ENCODE results near the gene SGMS1. TPM values are rescaled to one million over a fixed set of nuclear protein-coding genes. Genes with fewer than 3 reads are reported as not detected.

The SGMS1 gene
- total RNA-seq, 1 experiment from 2014 or later: 24.7 TPM

DNA sequence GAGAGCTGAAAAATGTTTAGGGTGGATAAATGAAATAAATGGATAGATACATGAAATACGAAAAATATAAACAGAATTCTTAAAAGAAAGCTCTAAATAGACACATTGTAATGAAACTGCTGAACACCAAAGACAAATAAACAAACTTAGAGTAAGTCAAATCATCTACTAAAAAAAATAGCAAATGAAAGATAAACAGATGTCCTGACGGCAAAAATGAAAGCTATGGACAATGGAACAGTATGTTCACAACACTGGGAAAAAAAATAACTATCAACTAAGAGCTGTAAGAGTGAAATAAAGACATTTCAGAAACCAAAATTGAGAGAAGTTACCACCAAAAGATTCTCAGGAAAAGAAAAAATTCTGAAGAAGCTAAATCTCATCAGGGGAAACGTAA is 106.1 kb downstream of the SGMS1 start:
- no peak for DNase-seq (ENCODE audit: unreplicated experiment)
- CTCF ChIA-PET: interaction anchor here (0.9 kb wide), 2 partner anchors 14 to 220 kb away, joined by 3 read pairs; no protein-coding TSS in a partner anchor
- intact Hi-C loops (cut with micrococcal nuclease): no loop called here
- Mint-ChIP-seq H3K27me3 (ENCODE audit: insufficient read depth, unreplicated experiment) (no peaks in the 10 kb centered on the region), H3K9me3 (ENCODE audit: unreplicated experiment) (no peaks in the 10 kb centered on the region), H3K4me3 (ENCODE audit: unreplicated experiment) (no peak overlapping the region), H3K27ac (ENCODE audit: low read depth, unreplicated experiment) (no peak overlapping the region), H3K36me3 (ENCODE audit: insufficient read depth, unreplicated experiment) (peaks cover 6% of the 10 kb centered on the region), H3K4me1 (ENCODE audit: insufficient read depth, unreplicated experiment) (peaks cover 8% of the 10 kb centered on the region)
- TF ChIP-seq, protein P1, sequence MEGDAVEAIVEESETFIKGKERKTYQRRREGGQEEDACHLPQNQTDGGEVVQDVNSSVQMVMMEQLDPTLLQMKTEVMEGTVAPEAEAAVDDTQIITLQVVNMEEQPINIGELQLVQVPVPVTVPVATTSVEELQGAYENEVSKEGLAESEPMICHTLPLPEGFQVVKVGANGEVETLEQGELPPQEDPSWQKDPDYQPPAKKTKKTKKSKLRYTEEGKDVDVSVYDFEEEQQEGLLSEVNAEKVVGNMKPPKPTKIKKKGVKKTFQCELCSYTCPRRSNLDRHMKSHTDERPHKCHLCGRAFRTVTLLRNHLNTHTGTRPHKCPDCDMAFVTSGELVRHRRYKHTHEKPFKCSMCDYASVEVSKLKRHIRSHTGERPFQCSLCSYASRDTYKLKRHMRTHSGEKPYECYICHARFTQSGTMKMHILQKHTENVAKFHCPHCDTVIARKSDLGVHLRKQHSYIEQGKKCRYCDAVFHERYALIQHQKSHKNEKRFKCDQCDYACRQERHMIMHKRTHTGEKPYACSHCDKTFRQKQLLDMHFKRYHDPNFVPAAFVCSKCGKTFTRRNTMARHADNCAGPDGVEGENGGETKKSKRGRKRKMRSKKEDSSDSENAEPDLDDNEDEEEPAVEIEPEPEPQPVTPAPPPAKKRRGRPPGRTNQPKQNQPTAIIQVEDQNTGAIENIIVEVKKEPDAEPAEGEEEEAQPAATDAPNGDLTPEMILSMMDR (IDR thresholded peaks at IDR 0.05; ENCODE audit: unreplicated experiment): no peak
- no TSS peak for BruUV-seq (replicated peaks)
- POLR2A ChIA-PET: interaction anchor here (0.7 kb wide), 1 partner anchor 151 kb away, joined by 3 read pairs; no protein-coding TSS in a partner anchor

DNA sequence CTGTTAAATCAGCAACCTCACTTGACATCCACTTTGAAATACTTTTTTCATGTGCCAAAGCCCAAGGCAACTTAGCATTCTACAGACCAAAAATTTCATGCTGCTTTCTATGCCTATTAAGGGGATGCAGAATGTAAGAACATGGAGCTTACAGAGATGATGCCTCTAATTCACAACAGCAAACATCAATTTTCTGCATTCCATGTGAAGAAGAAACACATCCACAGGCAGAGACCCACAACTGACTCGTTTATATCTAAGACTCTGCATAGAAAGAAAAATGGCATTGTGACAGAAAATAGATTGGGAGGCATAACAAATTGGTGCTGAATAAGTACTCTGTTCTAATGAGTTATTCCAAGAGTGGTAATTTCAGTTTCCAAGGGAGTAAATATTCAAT is 107.6 kb downstream of the SGMS1 start:
- H3K9me3 Mint-ChIP-seq (ENCODE audit: unreplicated experiment): no peaks in the 10 kb centered on the region
- H3K27me3 Mint-ChIP-seq (ENCODE audit: insufficient read depth, unreplicated experiment): no peaks in the 10 kb centered on the region
- peaks cover 20% of the 10 kb centered on the region for H3K4me1 Mint-ChIP-seq (ENCODE audit: insufficient read depth, unreplicated experiment)
- no TSS peak for BruUV-seq (replicated peaks)
- ChIA-PET CTCF (interaction anchor here (0.5 to 1.9 kb wide), 4 partner anchors 19 to 186 kb away, joined by 3 to 4 read pairs (median 3); no protein-coding TSS in a partner anchor), POLR2A (interaction anchor here (0.7 to 1.5 kb wide), 2 partner anchors 11 to 108 kb away, joined by 3 to 4 read pairs; no protein-coding TSS in a partner anchor)
- H3K36me3 Mint-ChIP-seq (ENCODE audit: insufficient read depth, unreplicated experiment): peaks cover 6% of the 10 kb centered on the region
- DNase-seq (ENCODE audit: unreplicated experiment): no peak
- TF ChIP-seq, protein P1 (IDR thresholded peaks at IDR 0.05; ENCODE audit: unreplicated experiment): no peak
- no peak overlapping the region for H3K4me3 Mint-ChIP-seq (ENCODE audit: unreplicated experiment)
- intact Hi-C loops (cut with micrococcal nuclease): no loop called here
- no peak overlapping the region for H3K27ac Mint-ChIP-seq (ENCODE audit: low read depth, unreplicated experiment)

DNA sequence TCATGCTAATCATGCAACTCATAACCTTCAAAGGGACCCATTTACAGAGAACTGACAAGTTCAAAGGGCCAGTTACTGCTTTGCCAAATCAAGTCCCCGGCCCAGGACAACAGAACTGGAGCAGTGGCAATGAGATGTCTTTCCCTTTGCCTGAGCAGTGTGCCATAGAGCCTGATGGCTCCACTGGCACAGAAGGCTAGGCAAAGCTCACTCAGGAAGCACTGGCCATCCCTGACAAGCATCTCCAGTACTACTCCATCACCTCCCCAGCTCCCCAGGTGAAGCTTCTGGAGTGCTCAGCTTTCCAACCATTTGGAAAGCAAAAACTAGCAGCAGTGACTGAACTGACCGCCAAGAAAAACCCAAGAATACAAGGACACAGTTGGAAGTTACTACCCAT is 108.3 kb downstream of the SGMS1 start:
- ChIA-PET POLR2A (interaction anchor here (1.5 kb wide), 1 partner anchor 10 kb away, joined by 4 read pairs; no protein-coding TSS in a partner anchor), CTCF (interaction anchor here (0.5 to 1.9 kb wide), 2 partner anchors 20 to 55 kb away, joined by 3 to 4 read pairs; no protein-coding TSS in a partner anchor)
- TF ChIP-seq, protein P1 (IDR thresholded peaks at IDR 0.05; ENCODE audit: unreplicated experiment): no peak
- intact Hi-C loops (cut with micrococcal nuclease): no loop called here
- no peaks in the 10 kb centered on the region for H3K9me3 Mint-ChIP-seq (ENCODE audit: unreplicated experiment)
- DNase-seq (ENCODE audit: unreplicated experiment): no peak
- H3K27me3 Mint-ChIP-seq (ENCODE audit: insufficient read depth, unreplicated experiment): no peaks in the 10 kb centered on the region
- H3K36me3 Mint-ChIP-seq (ENCODE audit: insufficient read depth, unreplicated experiment): peaks cover 6% of the 10 kb centered on the region
- H3K27ac Mint-ChIP-seq (ENCODE audit: low read depth, unreplicated experiment): no peak overlapping the region
- peaks cover 20% of the 10 kb centered on the region for H3K4me1 Mint-ChIP-seq (ENCODE audit: insufficient read depth, unreplicated experiment)
- BruUV-seq (replicated peaks): no TSS peak
- H3K4me3 Mint-ChIP-seq (ENCODE audit: unreplicated experiment): no peak overlapping the region

DNA sequence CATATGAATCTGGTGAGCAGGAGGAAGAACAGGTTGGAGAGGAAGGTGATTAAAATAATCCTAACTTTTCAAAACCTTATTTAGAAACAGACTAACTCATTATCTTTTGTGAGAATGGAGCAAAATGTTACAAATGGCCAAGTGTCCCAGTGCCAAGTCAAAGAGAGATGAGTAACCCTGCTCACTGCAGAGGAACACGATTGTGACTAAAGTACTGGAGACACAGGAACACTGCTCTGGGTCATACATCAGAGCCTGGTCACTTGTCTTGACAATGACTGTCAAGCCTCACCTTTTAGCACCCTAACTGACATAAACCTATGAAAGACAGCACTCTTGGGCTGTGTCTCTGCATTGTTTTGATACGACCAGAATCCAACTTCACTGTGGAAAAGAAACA is 108.8 kb downstream of the SGMS1 start:
- Mint-ChIP-seq H3K4me1 (ENCODE audit: insufficient read depth, unreplicated experiment) (peaks cover 20% of the 10 kb centered on the region), H3K4me3 (ENCODE audit: unreplicated experiment) (no peak overlapping the region), H3K36me3 (ENCODE audit: insufficient read depth, unreplicated experiment) (peaks cover 6% of the 10 kb centered on the region), H3K9me3 (ENCODE audit: unreplicated experiment) (no peaks in the 10 kb centered on the region), H3K27me3 (ENCODE audit: insufficient read depth, unreplicated experiment) (no peaks in the 10 kb centered on the region), H3K27ac (ENCODE audit: low read depth, unreplicated experiment) (no peak overlapping the region)
- TF ChIP-seq, protein P1 (IDR thresholded peaks at IDR 0.05; ENCODE audit: unreplicated experiment): no peak
- no TSS peak for BruUV-seq (replicated peaks)
- peak; percentile 3 for DNase-seq (ENCODE audit: unreplicated experiment)
- POLR2A ChIA-PET: interaction anchor here (1.5 kb wide), 1 partner anchor 10 kb away, joined by 4 read pairs; no protein-coding TSS in a partner anchor
- intact Hi-C loops (cut with micrococcal nuclease): no loop called here
- CTCF ChIA-PET: interaction anchor here (1.9 to 2.4 kb wide), 2 partner anchors 9 to 20 kb away, joined by 4 to 12 read pairs; no protein-coding TSS in a partner anchor

Measured in MCF 10A (cell line).